ENCODE results near the gene KCNQ1. TPM values are rescaled to one million over a fixed set of nuclear protein-coding genes. Genes with fewer than 3 reads are reported as not detected.

KCNQ1 gene
- total and polyA plus RNA-seq, 2 experiments from 2014 or later = 0.45 to 0.87 TPM

- H3K4me3 ChIP-seq = no peak overlapping the region
- DNase-seq (ENCODE audit: low spot score) = no peak
- H3K27ac ChIP-seq (ENCODE audit: low read depth) = no peak overlapping the region
- peaks cover 6% of the 10 kb centered on the region; the same call in 2 of the 3 replicates for H3K4me1 Mint-ChIP-seq
- H3K4me2 ChIP-seq = no peak overlapping the region
- H3K9me3 Mint-ChIP-seq = no peaks in the 10 kb centered on the region
- ATAC-seq = no peak
- no peaks in the 10 kb centered on the region for H3K36me3 Mint-ChIP-seq (ENCODE audit: low read depth)
- H4K20me1 ChIP-seq (replicated peaks; ENCODE audit: insufficient read depth) = no peaks in the 10 kb centered on the region
- H3K27ac Mint-ChIP-seq = peak overlapping the region; percentile 35; the same call in 1 of the 2 replicates
- peaks cover 6% of the 10 kb centered on the region; the same call in 1 of the 2 replicates for H3K4me1 ChIP-seq (ENCODE audit: insufficient read depth)
- no peaks in the 10 kb centered on the region for H3K9me2 ChIP-seq (ENCODE audit: insufficient read depth)
- H3K79me2 ChIP-seq (replicated peaks; ENCODE audit: insufficient read depth) = no peaks in the 10 kb centered on the region
- H3F3A ChIP-seq (replicated peaks; ENCODE audit: low read depth) = peaks cover 5% of the 10 kb centered on the region; the same call in 1 of the 2 replicates
- H3K36me3 ChIP-seq (ENCODE audit: insufficient read depth) = no peaks in the 10 kb centered on the region
- TF ChIP-seq ZNF462 (CRISPR knock-in tag; IDR thresholded peaks at IDR 0.05) = no peak
- no peak for TF ChIP-seq REST (IDR thresholded peaks at IDR 0.05; ENCODE audit: unreplicated experiment)
- no peak for TF ChIP-seq POLR2AphosphoS5 (IDR thresholded peaks at IDR 0.05; ENCODE audit: low read depth)
- no peak for TF ChIP-seq JUNB (IDR thresholded peaks at IDR 0.05; ENCODE audit: unreplicated experiment)
- no peak for TF ChIP-seq ZNF114 (CRISPR knock-in tag; IDR thresholded peaks at IDR 0.05)
- no peak for TF ChIP-seq CTCF (conservative IDR thresholded peaks at IDR 0.05; ENCODE audit: low read depth in 2 of 2)
- H3K27me3 Mint-ChIP-seq (ENCODE audit: insufficient read depth, low read depth, poor library complexity) = peaks cover 38% of the 10 kb centered on the region
- H3K27me3 ChIP-seq (ENCODE audit: insufficient read depth) = peaks cover 22% of the 10 kb centered on the region
- no peak overlapping the region for H2AFZ ChIP-seq
- no peak overlapping the region for H3K4me3 Mint-ChIP-seq
Observed at GRCh38 chr11:2537896-2538724, 93.3 kb downstream of the KCNQ1 start.

All from GM23338 (cell line).